Esophagus muscularis mucosa (tissue), 4 donors: ENCODE measurements around the gene ASB15. TPM values are rescaled to one million over a fixed set of nuclear protein-coding genes. Genes with fewer than 3 reads are reported as not detected.
"Not testable (repeated sequence)": the region's sequence is repeated elsewhere in the genome, so short reads cannot be mapped to it uniquely, and the experiment has no call there.

Experiments used
- DNase-seq: peaks from one replicate; pipeline ENCODE4 v3.0.0-alpha.2; 2017; ENCODE audit errors: extremely low spot score
- H3K27ac ChIP-seq, 4 donors: fragments of 200-600 bp; sonication (generic); replicated peaks in 1 of 4; 1 replicate in 3 of 4; 2 replicates in 1 of 4; pipeline ENCODE4 v1.5.1; 2016 to 2019; ENCODE audit warnings: mild to moderate bottlenecking in 1 of 4
- H3K27me3 ChIP-seq, 4 donors: fragments of 200-600 bp; sonication (generic); one replicate each; pipeline versions ENCODE4 v1.5.1 to v1.6.0; 2016 to 2019
- H3K36me3 ChIP-seq, 4 donors: fragments of 200-600 bp; sonication (generic); one replicate each; pipeline ENCODE4 v1.5.1; 2016 to 2019
- H3K4me1 ChIP-seq, 4 donors: fragments of 200-600 bp; sonication (generic); one replicate each; pipeline ENCODE4 v1.5.1; 2016 to 2019
- H3K4me3 ChIP-seq, 4 donors: fragments of 200-600 bp; sonication (generic); 1 replicate in 2 of 4; 2 replicates in 2 of 4; pipeline ENCODE4 v1.5.1; 2016 to 2019; ENCODE audit warnings: mild to moderate bottlenecking in 4 of 4, moderate library complexity in 1 of 4
- H3K9me3 ChIP-seq, 4 donors: fragments of 200-600 bp; sonication (generic); 1 replicate in 3 of 4; 2 replicates in 1 of 4; pipeline ENCODE4 v1.5.1; 2016 to 2019
- CTCF ChIP-seq, 3 experiments: fragments of 200-600 bp in 2 of 3; fragments of 450-650 bp in 1 of 3; sonication (generic) in 2 of 3; IDR thresholded peaks; one replicate each; pipeline ENCODE4 v1.5.1; 2017 to 2019; ENCODE audit warnings: antibody characterized with exemption in 3 of 3, mild to moderate bottlenecking in 2 of 3, moderate library complexity in 1 of 3
- EP300 ChIP-seq: sonication (generic); formaldehyde crosslinking; IDR thresholded peaks from one replicate; pipeline ENCODE4 v1.6.1; 2017; ENCODE audit warnings: antibody characterized with exemption
- POLR2A ChIP-seq: fragments of 450-650 bp; IDR thresholded peaks from one replicate; pipeline ENCODE4 v1.6.1; 2017; ENCODE audit warnings: antibody characterized with exemption, moderate library complexity, mild to moderate bottlenecking, low read depth
- POLR2AphosphoS5 ChIP-seq, 2 donors: sonication (generic); formaldehyde crosslinking; IDR thresholded peaks; one replicate each; pipeline ENCODE4 v1.6.1; 2017; ENCODE audit warnings: antibody characterized with exemption in 2 of 2
- WGBS: methylation state at CpG from one replicate; pipeline ENCODE4 v1.1.5; 2018; 5-methylcytosine and 5-hydroxymethylcytosine counted together
- intact Hi-C: fragments of 100-400 bp; cut with DNase I; formaldehyde crosslinking; loops from one replicate; pipeline ENCODE4 v1.15.1; 2023
- total RNA-seq, 4 donors: library from RNA; depleted of rRNA; stranded (reverse); fragments of >200 nt; gene quantifications; one replicate each; pipeline versions ENCODE4 v1.1.0 to v1.2.1, GENCODE V29; 2016

Gene ASB15
- total RNA-seq, 4 donors from 2014 or later: not detected

- H3K27ac ChIP-seq: no peak overlapping the region
- no peak for DNase-seq
- H3K9me3 ChIP-seq: no peaks in the 10 kb centered on the region
- WGBS: 90% methylated on average over 2 of the region's 2 CpGs
- intact Hi-C loops: no loop called here
- no peak overlapping the region for H3K4me3 ChIP-seq
- peaks cover 0 to 5% (median 0%) of the 10 kb centered on the region in 4 donors for H3K36me3 ChIP-seq
- H3K4me1 ChIP-seq: no peaks in the 10 kb centered on the region
- H3K27me3 ChIP-seq: peaks cover 0 to 4% (median 0%) of the 10 kb centered on the region in 4 donors
- TF ChIP-seq POLR2A (no peak), POLR2AphosphoS5 (IDR thresholded peaks at IDR 0.05) (no peak), CTCF (IDR thresholded peaks at IDR 0.05) (no peak), EP300 (no peak)
Measured at GRCh38 chr7:123627851-123628250, 26.2 kb downstream of the ASB15 start.

- Histone ChIP-seq H3K9me3 (no peaks in the 10 kb centered on the region), H3K36me3 (peaks cover 0 to 5% (median 0%) of the 10 kb centered on the region in 4 donors), H3K27ac (no peak overlapping the region), H3K4me3 (no peak overlapping the region), H3K27me3 (peaks cover 0 to 4% (median 0%) of the 10 kb centered on the region in 4 donors), H3K4me1 (no peaks in the 10 kb centered on the region)
- intact Hi-C loops: no loop called here
- WGBS: 90% methylated on average over 5 of the region's 5 CpGs
- no peak for DNase-seq
- no peak for TF ChIP-seq POLR2AphosphoS5 (IDR thresholded peaks at IDR 0.05)
Measured at GRCh38 chr7:123628829-123629228, 27.2 kb downstream of the ASB15 start.

GRCh38 chr7:123629281-123629680 is 27.7 kb downstream of the ASB15 start:
- H3K27ac ChIP-seq: no peak overlapping the region
- DNase-seq: no peak
- no peak for TF ChIP-seq POLR2AphosphoS5 (IDR thresholded peaks at IDR 0.05)
- no peak for TF ChIP-seq EP300
- TF ChIP-seq POLR2A: no peak
- no peak for TF ChIP-seq CTCF (IDR thresholded peaks at IDR 0.05)
- peaks cover 0 to 5% (median 0%) of the 10 kb centered on the region in 4 donors for H3K36me3 ChIP-seq
- H3K4me1 ChIP-seq: peaks cover 0 to 4% (median 0%) of the 10 kb centered on the region in 4 donors
- H3K9me3 ChIP-seq: no peaks in the 10 kb centered on the region
- no peak overlapping the region for H3K4me3 ChIP-seq
- WGBS: 61% methylated on average over 1 of the region's 1 CpG
- peaks cover 0 to 4% (median 0%) of the 10 kb centered on the region in 4 donors for H3K27me3 ChIP-seq
- intact Hi-C loops: no loop called here

- H3K9me3 ChIP-seq: no peaks in the 10 kb centered on the region
- 87% methylated on average over 2 of the region's 2 CpGs for WGBS
- intact Hi-C loops: loop anchor here (10.0 kb wide), 1 partner anchor 232 kb away; no protein-coding TSS in a partner anchor
Measured at GRCh38 chr7:123632808-123633207, 31.2 kb downstream of the ASB15 start.

GRCh38 chr7:123633553-123633952 is 31.9 kb downstream of the ASB15 start:
- DNase-seq: no peak
- WGBS: 80% methylated on average over 7 of the region's 7 CpGs
- Histone ChIP-seq H3K4me1 (peaks cover 0 to 7% (median 0%) of the 10 kb centered on the region in 4 donors), H3K27me3 (peaks cover 0 to 4% (median 0%) of the 10 kb centered on the region in 4 donors), H3K36me3 (no peaks in the 10 kb centered on the region), H3K9me3 (no peaks in the 10 kb centered on the region), H3K4me3 (no peak overlapping the region), H3K27ac (no peak overlapping the region)
- no peak for TF ChIP-seq CTCF (IDR thresholded peaks at IDR 0.05)
- TF ChIP-seq POLR2AphosphoS5 (IDR thresholded peaks at IDR 0.05): no peak
- TF ChIP-seq EP300: no peak
- no peak for TF ChIP-seq POLR2A
- intact Hi-C loops: loop anchor here (10.0 kb wide), 1 partner anchor 231 kb away; no protein-coding TSS in a partner anchor

More at GRCh38 chr7:123632808-123633207, 31.2 kb downstream of the ASB15 start:
- Histone ChIP-seq H3K27me3 (peaks cover 0 to 4% (median 0%) of the 10 kb centered on the region in 4 donors), H3K4me3 (no peak overlapping the region), H3K27ac (no peak overlapping the region), H3K4me1 (peaks cover 0 to 7% (median 0%) of the 10 kb centered on the region in 4 donors), H3K36me3 (no peaks in the 10 kb centered on the region)
- DNase-seq: no peak
- TF ChIP-seq POLR2AphosphoS5 (IDR thresholded peaks at IDR 0.05) (no peak), CTCF (IDR thresholded peaks at IDR 0.05) (no peak), POLR2A (no peak)

GRCh38 chr7:123634011-123634573 is 32.5 kb downstream of the ASB15 start:
- not testable (repeated sequence) for H3K4me1 ChIP-seq, H3K36me3 ChIP-seq, DNase-seq, H3K27ac ChIP-seq, H3K4me3 ChIP-seq, H3K9me3 ChIP-seq, H3K27me3 ChIP-seq
- intact Hi-C loops: loop anchor here (10.0 kb wide), 1 partner anchor 231 kb away; no protein-coding TSS in a partner anchor
- WGBS: 75% methylated on average over 2 of the region's 2 CpGs
